Panc1 (cell line): ENCODE results near the gene NKRF. TPM values are rescaled to one million over a fixed set of nuclear protein-coding genes. Genes with fewer than 3 reads are reported as not detected.

Experiments used
- ATAC-seq: fragments of 200-7000 bp; cut with Tn5 transposase; 2 replicates; pipeline ENCODE4 v1.9.1; 2020; ENCODE audit warnings: mild to moderate bottlenecking, moderate library complexity
- BruUV-seq: library from RNA; stranded (reverse); fragments of 400-500 nt; replicated peaks from 2 replicates; lab custom pipeline; 2021; lab: Mats Ljungman, UMichigan
- CTCF ChIA-PET: fragments of 300-600 bp; sonication (Branson Sonifier 250); formaldehyde crosslinking; loops from one replicate; lab custom pipeline; 2022; ENCODE audit warnings: antibody characterized with exemption; lab: Charles Lee
- POLR2A ChIA-PET: fragments of 300-600 bp; sonication (Branson Sonifier 250); formaldehyde crosslinking; loops from one replicate; lab custom pipeline; 2022; ENCODE audit warnings: antibody characterized with exemption; lab: Charles Lee
- DNase-seq: peaks from one replicate; pipeline ENCODE4 v3.0.0-alpha.2; 2010; ENCODE audit warnings: low read depth, low spot score
- H3K27ac ChIP-seq: 2 replicates; pipeline ENCODE4 v1.5.1; 2011; ENCODE audit warnings: mild to moderate bottlenecking, low read length, inconsistent platforms
- H3K27me3 ChIP-seq: fragments of 200-500 bp; sonication (Bioruptor generic); 2 replicates; pipeline ENCODE4 v1.6.0; 2014; ENCODE audit warnings: low read length, inconsistent platforms; ENCODE audit not compliant: control insufficient read depth, insufficient read depth
- H3K36me3 ChIP-seq: fragments of 200-500 bp; sonication (Bioruptor generic); 2 replicates; pipeline ENCODE4 v1.5.1; 2014; ENCODE audit warnings: inconsistent platforms, mild to moderate bottlenecking, low read length, moderate library complexity; ENCODE audit not compliant: control insufficient read depth, insufficient read depth
- H3K4me1 ChIP-seq: 2 replicates; pipeline ENCODE4 v1.5.1; 2011; ENCODE audit warnings: inconsistent platforms, mild to moderate bottlenecking, low read length, moderate library complexity; ENCODE audit not compliant: control insufficient read depth, insufficient read depth
- H3K4me3 ChIP-seq, 2 experiments: 2 replicates each; pipeline ENCODE4 v1.5.1; 2011 to 2012; ENCODE audit warnings: low read depth in 2 of 2, low read length in 2 of 2, mild to moderate bottlenecking in 2 of 2, inconsistent platforms in 1 of 2, moderate library complexity in 1 of 2
- H3K9me3 ChIP-seq: fragments of 200-500 bp; sonication (Bioruptor generic); 2 replicates; pipeline ENCODE4 v1.5.1; 2014; ENCODE audit warnings: low read depth, mild to moderate bottlenecking, inconsistent platforms, low read length, moderate library complexity; ENCODE audit not compliant: control insufficient read depth, insufficient read depth
- POLR2AphosphoS5 ChIP-seq: IDR thresholded peaks from 2 replicates; pipeline ENCODE4 v1.6.1; 2012; ENCODE audit warnings: mild to moderate bottlenecking, low read depth, low read length, moderate library complexity
- SIN3A ChIP-seq: IDR thresholded peaks from 2 replicates; pipeline ENCODE4 v1.6.1; 2012; ENCODE audit warnings: low read depth, mild to moderate bottlenecking, low read length, moderate library complexity, borderline replicate concordance; ENCODE audit not compliant: insufficient read depth
- TCF7L2 ChIP-seq: IDR thresholded peaks from 2 replicates; pipeline ENCODE4 v1.6.1; 2011; ENCODE audit warnings: mild to moderate bottlenecking, low read depth, low read length, inconsistent platforms
- in situ Hi-C: cut with HindIII; loops from 2 replicates; pipeline ENCODE4 v1.10.0; 2016; ENCODE audit warnings: low sequenced_read_pairs, low pct_unique_long_range_greater_than_20kb
- intact Hi-C: fragments of 100-400 bp; cut with micrococcal nuclease; formaldehyde crosslinking; loops from one replicate; pipeline ENCODE4 v1.10.0; 2022; ENCODE audit not compliant: unreplicated experiment
- total RNA-seq: library from RNA; stranded (reverse); gene quantifications from one replicate; pipeline ENCODE4 v1.2.1, GENCODE V29; 2021; ENCODE audit not compliant: unreplicated experiment
- TF ChIP-seq, protein P1 (sequence below): fragments of 450-650 bp; IDR thresholded peaks from 2 replicates; pipeline ENCODE4 v1.5.1; 2017; ENCODE audit warnings: mild to moderate bottlenecking
- TF ChIP-seq, protein P2 (sequence below), 2 experiments: IDR thresholded peaks; 2 replicates each; pipeline ENCODE4 v1.6.1; 2011 to 2012; ENCODE audit warnings: low read depth in 2 of 2, control low read depth in 1 of 2, low read length in 1 of 2, mild to moderate bottlenecking in 1 of 2, moderate library complexity in 1 of 2; ENCODE audit not compliant: insufficient read depth in 1 of 2

NKRF gene
- total RNA-seq, 1 experiment from 2014 or later: 25.5 TPM

DNA sequence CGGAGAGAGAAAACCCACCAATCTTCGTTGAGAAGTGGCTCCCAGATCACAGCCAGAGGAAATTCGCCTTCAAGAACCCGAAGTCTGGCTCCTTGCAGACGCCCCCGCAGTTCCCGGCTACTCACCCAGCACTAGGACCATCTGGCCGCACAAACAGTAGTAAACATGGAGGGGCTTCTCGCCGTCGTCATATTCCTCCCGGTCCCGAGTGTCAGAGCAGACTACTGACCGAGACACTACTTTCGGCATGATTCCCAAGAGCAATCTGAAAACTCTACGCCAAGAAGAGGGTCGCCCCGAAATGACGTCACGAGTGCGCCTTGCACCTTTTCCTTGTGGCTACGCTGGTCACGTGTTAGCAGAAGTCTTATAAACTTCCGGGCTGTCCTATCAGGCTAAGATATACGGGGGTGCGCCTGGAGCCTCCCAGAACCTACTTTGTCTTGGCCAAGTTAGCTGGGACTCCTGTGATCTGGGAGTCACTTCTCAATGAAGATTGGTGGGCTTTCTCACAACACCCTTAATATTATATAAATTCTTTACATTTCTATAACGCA, 41.0 kb downstream of the NKRF start, which contains the start of gene STEEP1:
TSS of gene STEEP1 (minus strand) at position 303 of the 557 bp plus-strand sequence. CDS start at position 249, 54 bp downstream.
- no peaks in the 10 kb centered on the region for H3K4me1 ChIP-seq
- peaks cover 3% of the 10 kb centered on the region; the same call in 1 of the 2 replicates for H3K36me3 ChIP-seq
- H3K4me3 ChIP-seq: peak within 1 kb of the TSS; percentile 77 to 97
- H3K9me3 ChIP-seq: no peaks in the 10 kb centered on the region
- no TSS peak for BruUV-seq
- TF ChIP-seq, protein P1, sequence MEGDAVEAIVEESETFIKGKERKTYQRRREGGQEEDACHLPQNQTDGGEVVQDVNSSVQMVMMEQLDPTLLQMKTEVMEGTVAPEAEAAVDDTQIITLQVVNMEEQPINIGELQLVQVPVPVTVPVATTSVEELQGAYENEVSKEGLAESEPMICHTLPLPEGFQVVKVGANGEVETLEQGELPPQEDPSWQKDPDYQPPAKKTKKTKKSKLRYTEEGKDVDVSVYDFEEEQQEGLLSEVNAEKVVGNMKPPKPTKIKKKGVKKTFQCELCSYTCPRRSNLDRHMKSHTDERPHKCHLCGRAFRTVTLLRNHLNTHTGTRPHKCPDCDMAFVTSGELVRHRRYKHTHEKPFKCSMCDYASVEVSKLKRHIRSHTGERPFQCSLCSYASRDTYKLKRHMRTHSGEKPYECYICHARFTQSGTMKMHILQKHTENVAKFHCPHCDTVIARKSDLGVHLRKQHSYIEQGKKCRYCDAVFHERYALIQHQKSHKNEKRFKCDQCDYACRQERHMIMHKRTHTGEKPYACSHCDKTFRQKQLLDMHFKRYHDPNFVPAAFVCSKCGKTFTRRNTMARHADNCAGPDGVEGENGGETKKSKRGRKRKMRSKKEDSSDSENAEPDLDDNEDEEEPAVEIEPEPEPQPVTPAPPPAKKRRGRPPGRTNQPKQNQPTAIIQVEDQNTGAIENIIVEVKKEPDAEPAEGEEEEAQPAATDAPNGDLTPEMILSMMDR: no peak
- TF ChIP-seq SIN3A (peak; percentile 77; the same call in 1 of the 2 replicates), POLR2AphosphoS5 (peak; percentile 88), TCF7L2 (0 out of 2 replicates have a peak, but pooled peaks have one; percentile 34)
- TF ChIP-seq, protein P2, sequence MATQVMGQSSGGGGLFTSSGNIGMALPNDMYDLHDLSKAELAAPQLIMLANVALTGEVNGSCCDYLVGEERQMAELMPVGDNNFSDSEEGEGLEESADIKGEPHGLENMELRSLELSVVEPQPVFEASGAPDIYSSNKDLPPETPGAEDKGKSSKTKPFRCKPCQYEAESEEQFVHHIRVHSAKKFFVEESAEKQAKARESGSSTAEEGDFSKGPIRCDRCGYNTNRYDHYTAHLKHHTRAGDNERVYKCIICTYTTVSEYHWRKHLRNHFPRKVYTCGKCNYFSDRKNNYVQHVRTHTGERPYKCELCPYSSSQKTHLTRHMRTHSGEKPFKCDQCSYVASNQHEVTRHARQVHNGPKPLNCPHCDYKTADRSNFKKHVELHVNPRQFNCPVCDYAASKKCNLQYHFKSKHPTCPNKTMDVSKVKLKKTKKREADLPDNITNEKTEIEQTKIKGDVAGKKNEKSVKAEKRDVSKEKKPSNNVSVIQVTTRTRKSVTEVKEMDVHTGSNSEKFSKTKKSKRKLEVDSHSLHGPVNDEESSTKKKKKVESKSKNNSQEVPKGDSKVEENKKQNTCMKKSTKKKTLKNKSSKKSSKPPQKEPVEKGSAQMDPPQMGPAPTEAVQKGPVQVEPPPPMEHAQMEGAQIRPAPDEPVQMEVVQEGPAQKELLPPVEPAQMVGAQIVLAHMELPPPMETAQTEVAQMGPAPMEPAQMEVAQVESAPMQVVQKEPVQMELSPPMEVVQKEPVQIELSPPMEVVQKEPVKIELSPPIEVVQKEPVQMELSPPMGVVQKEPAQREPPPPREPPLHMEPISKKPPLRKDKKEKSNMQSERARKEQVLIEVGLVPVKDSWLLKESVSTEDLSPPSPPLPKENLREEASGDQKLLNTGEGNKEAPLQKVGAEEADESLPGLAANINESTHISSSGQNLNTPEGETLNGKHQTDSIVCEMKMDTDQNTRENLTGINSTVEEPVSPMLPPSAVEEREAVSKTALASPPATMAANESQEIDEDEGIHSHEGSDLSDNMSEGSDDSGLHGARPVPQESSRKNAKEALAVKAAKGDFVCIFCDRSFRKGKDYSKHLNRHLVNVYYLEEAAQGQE (IDR thresholded peaks at IDR 0.05; ENCODE audit: insufficient read depth in 1 of 2, low read depth in 2 of 2, low read length in 1 of 2): no peak
- POLR2A ChIA-PET: interaction anchor here (0.6 to 1.0 kb wide), 2 partner anchors 13 to 81 kb away, joined by 4 to 6 read pairs; no protein-coding TSS in a partner anchor
- peak; percentile 84 for DNase-seq
- ATAC-seq: peak; percentile 98
- peak within 1 kb of the TSS; percentile 89 for H3K27ac ChIP-seq
- intact Hi-C loops: no loop called here
- in situ Hi-C loops: no loop called here
- no peaks in the 10 kb centered on the region for H3K27me3 ChIP-seq
- CTCF ChIA-PET: no interaction called here

DNA sequence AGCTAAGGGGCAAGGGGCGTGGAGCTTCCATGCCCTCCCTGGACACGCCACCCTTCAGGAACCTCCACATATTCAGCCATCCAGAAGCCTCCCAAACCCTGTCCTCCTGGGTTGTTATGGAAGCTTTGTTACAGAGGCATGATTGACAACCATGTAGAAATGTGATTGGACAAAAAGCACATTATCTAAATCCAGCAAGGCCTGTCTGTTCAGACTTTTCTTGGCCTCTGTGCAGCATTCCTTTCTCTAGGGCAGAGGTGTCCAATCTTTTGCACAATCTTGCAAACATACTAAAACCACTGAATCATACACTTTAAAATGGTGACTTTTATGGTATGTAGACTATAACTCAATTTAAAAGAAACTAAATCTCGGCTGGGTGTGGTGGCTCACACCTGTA, 53.7 kb downstream of the NKRF start:
- H3K9me3 ChIP-seq: no peaks in the 10 kb centered on the region
- in situ Hi-C loops: no loop called here
- H3K27ac ChIP-seq: no peak overlapping the region
- no peaks in the 10 kb centered on the region for H3K27me3 ChIP-seq
- ChIA-PET POLR2A (interaction anchor here (0.6 kb wide), 1 partner anchor 40 kb away, joined by 3 read pairs; no protein-coding TSS in a partner anchor), CTCF (no interaction called here)
- H3K4me1 ChIP-seq: no peaks in the 10 kb centered on the region
- intact Hi-C loops: no loop called here
- no peaks in the 10 kb centered on the region for H3K36me3 ChIP-seq
- no peak overlapping the region for H3K4me3 ChIP-seq
- no TSS peak for BruUV-seq
- DNase-seq (no peak), ATAC-seq (0 out of 2 replicates have a peak, but pooled peaks have one; percentile 34)
- no peak for TF ChIP-seq TCF7L2
- no peak for TF ChIP-seq POLR2AphosphoS5
- TF ChIP-seq, protein P2 (IDR thresholded peaks at IDR 0.05; ENCODE audit: insufficient read depth in 1 of 2, low read depth in 2 of 2, low read length in 1 of 2): no peak
- TF ChIP-seq SIN3A: no peak
- TF ChIP-seq, protein P1: no peak
